GM12872 (cell line): ENCODE measurements around the gene PELI2.

Source experiments
- TF ChIP-seq, protein P1 (sequence below): IDR thresholded peaks from 3 replicates; pipeline ENCODE4 v1.5.1; 2011; ENCODE audit warnings: low read depth, mild to moderate bottlenecking, low read length, moderate library complexity; ENCODE audit not compliant: insufficient read depth

The PELI2 gene

DNA sequence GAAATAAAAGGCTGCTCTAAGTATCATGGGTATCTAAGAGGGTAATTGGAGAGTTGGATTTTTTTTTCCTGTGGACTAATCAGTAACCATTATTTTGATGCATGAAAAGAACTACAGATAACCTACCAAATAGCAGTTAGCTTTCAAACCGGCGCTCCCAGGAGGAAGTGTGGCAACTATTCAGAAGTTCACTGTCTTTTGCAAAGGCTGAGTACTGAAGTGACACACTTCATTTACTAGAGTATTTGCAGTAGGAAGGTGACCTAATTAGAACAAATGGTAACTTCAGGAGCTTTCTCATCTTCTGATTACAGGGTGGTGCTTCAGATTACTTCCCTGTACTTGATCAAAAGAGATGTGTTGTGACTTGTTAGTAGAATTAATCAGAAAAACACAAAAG lies 87.7 kb downstream of the PELI2 start:
- TF ChIP-seq, protein P1, sequence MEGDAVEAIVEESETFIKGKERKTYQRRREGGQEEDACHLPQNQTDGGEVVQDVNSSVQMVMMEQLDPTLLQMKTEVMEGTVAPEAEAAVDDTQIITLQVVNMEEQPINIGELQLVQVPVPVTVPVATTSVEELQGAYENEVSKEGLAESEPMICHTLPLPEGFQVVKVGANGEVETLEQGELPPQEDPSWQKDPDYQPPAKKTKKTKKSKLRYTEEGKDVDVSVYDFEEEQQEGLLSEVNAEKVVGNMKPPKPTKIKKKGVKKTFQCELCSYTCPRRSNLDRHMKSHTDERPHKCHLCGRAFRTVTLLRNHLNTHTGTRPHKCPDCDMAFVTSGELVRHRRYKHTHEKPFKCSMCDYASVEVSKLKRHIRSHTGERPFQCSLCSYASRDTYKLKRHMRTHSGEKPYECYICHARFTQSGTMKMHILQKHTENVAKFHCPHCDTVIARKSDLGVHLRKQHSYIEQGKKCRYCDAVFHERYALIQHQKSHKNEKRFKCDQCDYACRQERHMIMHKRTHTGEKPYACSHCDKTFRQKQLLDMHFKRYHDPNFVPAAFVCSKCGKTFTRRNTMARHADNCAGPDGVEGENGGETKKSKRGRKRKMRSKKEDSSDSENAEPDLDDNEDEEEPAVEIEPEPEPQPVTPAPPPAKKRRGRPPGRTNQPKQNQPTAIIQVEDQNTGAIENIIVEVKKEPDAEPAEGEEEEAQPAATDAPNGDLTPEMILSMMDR = no peak

DNA sequence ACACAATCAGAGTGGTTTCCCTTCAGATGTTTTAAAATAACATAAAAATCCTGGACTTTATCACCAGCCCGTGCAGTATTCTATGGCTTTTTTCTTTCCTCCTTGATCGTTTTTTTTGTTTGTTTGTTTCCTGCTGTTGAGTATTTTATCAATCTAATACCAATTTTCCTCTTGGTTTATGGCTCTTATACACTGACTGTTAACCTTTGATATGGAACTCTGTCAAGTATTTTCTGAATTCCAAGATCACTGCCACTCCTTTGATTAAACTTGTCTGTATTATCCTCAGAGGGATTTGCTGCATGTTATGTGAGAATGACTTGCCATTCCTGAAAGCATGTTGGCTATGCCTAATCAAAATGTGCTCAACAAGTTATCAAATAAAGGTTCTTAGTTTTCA lies 88.4 kb downstream of the PELI2 start:
- TF ChIP-seq, protein P1 = no peak

DNA sequence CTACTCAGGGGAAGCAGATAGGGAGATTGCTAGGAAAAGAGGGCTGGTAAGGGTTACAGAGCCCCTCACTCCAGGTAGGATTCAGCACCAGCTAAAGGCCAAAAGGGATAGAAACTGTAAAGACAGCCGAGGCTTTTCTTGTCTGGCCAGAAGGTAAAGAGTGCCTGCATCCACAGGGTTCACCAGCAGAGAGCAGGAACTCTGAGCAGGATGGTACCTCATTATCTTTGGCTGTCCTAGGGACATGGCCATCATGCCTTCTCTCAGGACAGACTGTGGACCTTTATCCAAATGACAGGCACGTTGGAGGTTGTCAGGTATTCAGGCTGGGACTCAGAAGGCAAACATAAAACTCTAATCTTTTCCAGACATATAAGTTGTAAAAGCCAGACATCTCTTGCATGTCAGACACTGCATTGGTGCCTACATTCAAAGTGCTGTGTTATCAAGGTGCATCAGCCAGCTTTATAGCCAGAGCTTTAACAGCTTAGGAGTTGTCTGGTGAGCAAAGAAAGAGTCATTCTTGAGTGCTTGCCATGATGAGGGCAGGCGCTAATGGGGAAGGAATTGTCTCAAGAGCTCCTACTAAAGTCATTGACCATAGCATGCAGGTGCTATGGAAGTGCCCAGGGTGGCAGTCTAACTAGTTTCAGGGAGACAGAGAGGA lies 89.5 kb downstream of the PELI2 start:
- TF ChIP-seq, protein P1 = no peak

DNA sequence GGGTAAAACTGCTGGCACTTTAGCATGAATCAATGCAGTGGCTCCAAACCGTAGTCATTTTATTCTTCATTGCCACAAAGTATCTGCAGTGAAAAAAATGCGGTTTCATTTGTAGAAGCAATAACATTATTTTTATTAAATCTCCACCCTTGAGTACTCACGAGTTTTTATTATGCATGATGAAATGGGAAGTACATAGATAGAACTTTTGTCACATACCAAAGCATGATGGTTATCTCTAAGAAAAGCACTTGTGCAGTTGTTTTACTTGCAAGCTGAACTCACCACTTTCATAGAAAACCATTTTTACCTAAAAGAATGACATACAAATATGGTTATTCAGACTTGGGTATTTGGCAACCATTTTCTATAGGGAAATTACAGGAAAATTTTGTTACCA lies 90.3 kb downstream of the PELI2 start:
- TF ChIP-seq, protein P1 = no peak

DNA sequence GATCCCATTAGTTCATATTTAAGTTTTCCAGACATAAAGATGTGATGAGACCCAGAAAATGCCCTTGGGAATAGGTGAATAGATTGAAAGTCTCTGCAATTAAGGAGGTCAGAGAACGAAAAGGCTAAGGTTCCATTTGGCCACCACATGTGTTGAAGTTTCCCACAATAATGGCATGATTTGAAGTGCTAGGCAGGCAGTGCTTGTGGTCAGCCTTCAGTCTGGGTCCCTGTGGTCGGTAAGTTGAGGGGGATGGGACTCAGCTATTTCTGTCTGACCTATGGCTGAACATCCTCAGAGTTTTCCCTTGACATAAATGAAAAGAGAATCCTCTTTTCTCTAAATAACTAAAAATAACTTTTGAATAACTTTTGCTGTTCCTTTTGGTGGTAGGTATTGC lies 92.4 kb downstream of the PELI2 start:
- TF ChIP-seq, protein P1 = no peak

DNA sequence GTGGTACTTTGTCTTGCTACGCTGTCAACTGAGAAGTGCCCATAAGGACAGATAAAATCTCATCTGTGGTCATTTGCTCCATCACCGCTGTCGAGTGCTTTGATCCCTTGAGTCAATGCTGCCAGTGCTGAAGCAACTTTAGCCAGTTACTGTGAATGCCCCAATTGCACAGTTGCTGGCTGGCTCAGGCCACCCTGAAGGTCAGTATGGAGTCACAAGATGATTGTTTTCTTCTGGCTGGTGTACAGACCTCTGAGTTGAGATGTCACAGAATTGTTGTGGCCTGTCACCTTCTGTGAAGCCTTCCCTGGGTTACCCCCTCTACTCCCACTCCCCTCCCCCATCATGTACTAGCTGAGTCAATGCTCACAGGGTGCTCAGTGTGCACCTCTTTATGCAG lies 92.9 kb downstream of the PELI2 start:
- TF ChIP-seq, protein P1 = no peak

DNA sequence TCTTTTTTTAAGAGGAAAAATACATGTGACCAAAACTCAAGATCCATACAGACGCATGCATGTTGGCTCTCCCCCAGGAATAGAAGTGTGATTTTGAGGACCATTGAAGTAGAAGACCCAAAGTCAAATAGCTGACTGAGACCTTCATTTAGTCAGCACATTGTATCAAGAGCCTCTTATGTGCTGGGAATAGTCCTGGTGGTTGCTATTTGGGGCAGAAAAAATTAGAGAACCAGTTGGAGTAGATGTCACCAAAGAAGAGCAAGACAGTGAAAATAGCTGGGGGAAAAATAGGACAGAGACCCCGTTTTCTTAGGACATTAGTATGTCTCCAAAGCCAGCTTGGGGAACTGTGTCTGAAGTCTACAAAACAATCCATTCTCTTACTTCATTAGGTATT lies 93.6 kb downstream of the PELI2 start:
- TF ChIP-seq, protein P1 = no peak
